HepG2 (cell line): ENCODE measurements around the gene NIP7. TPM values are rescaled to one million over a fixed set of nuclear protein-coding genes. Genes with fewer than 3 reads are reported as not detected.

Source experiments
- KLF6 ChIP-seq: IDR thresholded peaks from 2 replicates; pipeline ENCODE4 v1.8.0; 2016; ENCODE audit warnings: missing biosample characterization, missing genetic modification reagents
- PREB ChIP-seq: sonication (generic); formaldehyde crosslinking; IDR thresholded peaks from 2 replicates; pipeline ENCODE4 v1.4.0; 2020; ENCODE audit warnings: missing genetic modification reagents
- SALL1 ChIP-seq: sonication (generic); formaldehyde crosslinking; IDR thresholded peaks from 2 replicates; pipeline ENCODE4 v1.8.0; 2022; ENCODE audit warnings: mild to moderate bottlenecking, missing genetic modification reagents
- SOX13 ChIP-seq, 3 experiments: fragments of 450-650 bp in 1 of 3; sonication (generic) in 1 of 3; formaldehyde crosslinking in 1 of 3; IDR thresholded peaks in 2 of 3; conservative IDR thresholded peaks in 1 of 3; 2 replicates each; pipeline versions ENCODE4 v1.5.0 to v1.6.1; 2016 to 2020; ENCODE audit warnings: antibody characterized with exemption in 1 of 3, mild to moderate bottlenecking in 1 of 3, missing compliant biosample characterization in 1 of 3, missing genetic modification reagents in 1 of 3, moderate library complexity in 1 of 3
- TRIM24 ChIP-seq: sonication (generic); formaldehyde crosslinking; IDR thresholded peaks from 2 replicates; pipeline ENCODE4 v1.8.0; 2022; ENCODE audit warnings: mild to moderate bottlenecking, missing genetic modification reagents
- ZNF251 ChIP-seq: sonication (generic); formaldehyde crosslinking; IDR thresholded peaks from 2 replicates; pipeline ENCODE4 v1.9.0; 2021; ENCODE audit warnings: mild to moderate bottlenecking, missing genetic modification reagents
- ZNF318 ChIP-seq: sonication (generic); formaldehyde crosslinking; IDR thresholded peaks from 2 replicates; pipeline ENCODE4 v1.4.0; 2020; ENCODE audit warnings: mild to moderate bottlenecking, missing genetic modification reagents
- ZNF609 ChIP-seq: sonication (generic); formaldehyde crosslinking; IDR thresholded peaks from 2 replicates; pipeline ENCODE4 v1.4.0; 2020; ENCODE audit warnings: mild to moderate bottlenecking, missing genetic modification reagents, borderline replicate concordance
- ZNF614 ChIP-seq: IDR thresholded peaks from 2 replicates; pipeline ENCODE4 v1.6.1; 2018; ENCODE audit warnings: missing biosample characterization, missing genetic modification reagents, inconsistent platforms, borderline replicate concordance
- ZNF724P ChIP-seq: sonication (generic); formaldehyde crosslinking; IDR thresholded peaks from 2 replicates; pipeline ENCODE4 v1.8.0; 2022; ENCODE audit warnings: missing genetic modification reagents, borderline replicate concordance
- polyA plus RNA-seq, 8 experiments: library from polyadenylated mRNA; depleted of rRNA in 3 of 8; stranded (reverse) in 7 of 8; unstranded in 1 of 8; fragments of >200 nt; fragmentation: Illumina TruSeq in 4 of 8; extraction: Trizol in 4 of 8; gene quantifications; 2 replicates each; pipeline versions ENCODE4 v1.2.1 to v1.2.3, GENCODE V29; 2011 to 2016; ENCODE audit warnings: low read depth in 4 of 8, missing spikeins in 1 of 8, mixed read lengths in 1 of 8; ENCODE audit not compliant: insufficient read depth in 1 of 8
- total RNA-seq, 5 experiments: library from RNA; depleted of rRNA; stranded (reverse); fragments of >200 nt; fragmentation: Illumina TruSeq; extraction: Trizol; gene quantifications; 2 replicates each; pipeline ENCODE4 v1.2.3, GENCODE V29; 2016; ENCODE audit warnings: low read depth in 1 of 5

The NIP7 gene
- total and polyA plus RNA-seq, 2 of the 13 experiments (the other 11 are each of a cell fraction or from before 2014, with no cell fraction given), result 15.3 to 114 TPM

- TF ChIP-seq PREB (CRISPR knock-in tag) (no peak), ZNF318 (CRISPR knock-in tag) (0 out of 2 replicates have a peak, but pooled peaks have one; percentile 36), SOX13 (IDR thresholded peaks at IDR 0.05) (0 out of 2 replicates have a peak, but pooled peaks have one; percentile 21), SOX13 (CRISPR knock-in tag; conservative IDR thresholded peaks at IDR 0.05 in 1 of 2, IDR thresholded peaks at IDR 0.05 in 1 of 2) (peak in 1 of 2 experiments; percentile 41; a peak in 2 of 4 replicates), ZNF609 (CRISPR knock-in tag) (peak; percentile 73; the same call in 1 of the 2 replicates), ZNF724P (CRISPR knock-in tag) (no peak; the same call in 1 of the 2 replicates), ZNF614 (peak; percentile 78), ZNF251 (peak; percentile 16; the same call in 1 of the 2 replicates), TRIM24 (CRISPR knock-in tag) (no peak), SALL1 (peak; percentile 89; the same call in 1 of the 2 replicates), KLF6 (peak; percentile 98)
These were observed at the start of gene NIP7, which contains the start of gene COG8 (continued) for GRCh38 chr16:69339289-69340094.
